Uterus (tissue), 2 donors: Measurements from ENCODE around the gene HRH2.

Source experiments
- CTCF ChIP-seq, 4 experiments: fragments of 200-600 bp in 2 of 4; fragments of 450-650 bp in 2 of 4; sonication (generic) in 2 of 4; IDR thresholded peaks; one replicate each; pipeline ENCODE4 v1.5.1; 2016 to 2019; ENCODE audit warnings: antibody characterized with exemption in 4 of 4, mild to moderate bottlenecking in 2 of 4, moderate library complexity in 1 of 4
- POLR2A ChIP-seq, 2 donors: fragments of 450-650 bp; IDR thresholded peaks; one replicate each; pipeline ENCODE4 v1.6.1; 2016; ENCODE audit warnings: antibody characterized with exemption in 2 of 2, mild to moderate bottlenecking in 1 of 2, moderate library complexity in 1 of 2

GRCh38 chr5:175688352-175689146 is 30.7 kb downstream of the HRH2 start:
- TF ChIP-seq CTCF (IDR thresholded peaks at IDR 0.05) (no peak), POLR2A (IDR thresholded peaks at IDR 0.05) (no peak)
